GM12801 (cell line): ENCODE measurements around the gene PNKD.

ENCODE experiments used
- TF ChIP-seq, protein P1 (sequence below): IDR thresholded peaks from one replicate; pipeline ENCODE4 v1.5.1; 2011; ENCODE audit warnings: control low read depth; ENCODE audit not compliant: insufficient read length; ENCODE audit errors: extremely low read depth

The PNKD gene

GRCh38 chr2:218322768-218323525 lies 52.6 kb downstream of the PNKD start:
- TF ChIP-seq, protein P1, sequence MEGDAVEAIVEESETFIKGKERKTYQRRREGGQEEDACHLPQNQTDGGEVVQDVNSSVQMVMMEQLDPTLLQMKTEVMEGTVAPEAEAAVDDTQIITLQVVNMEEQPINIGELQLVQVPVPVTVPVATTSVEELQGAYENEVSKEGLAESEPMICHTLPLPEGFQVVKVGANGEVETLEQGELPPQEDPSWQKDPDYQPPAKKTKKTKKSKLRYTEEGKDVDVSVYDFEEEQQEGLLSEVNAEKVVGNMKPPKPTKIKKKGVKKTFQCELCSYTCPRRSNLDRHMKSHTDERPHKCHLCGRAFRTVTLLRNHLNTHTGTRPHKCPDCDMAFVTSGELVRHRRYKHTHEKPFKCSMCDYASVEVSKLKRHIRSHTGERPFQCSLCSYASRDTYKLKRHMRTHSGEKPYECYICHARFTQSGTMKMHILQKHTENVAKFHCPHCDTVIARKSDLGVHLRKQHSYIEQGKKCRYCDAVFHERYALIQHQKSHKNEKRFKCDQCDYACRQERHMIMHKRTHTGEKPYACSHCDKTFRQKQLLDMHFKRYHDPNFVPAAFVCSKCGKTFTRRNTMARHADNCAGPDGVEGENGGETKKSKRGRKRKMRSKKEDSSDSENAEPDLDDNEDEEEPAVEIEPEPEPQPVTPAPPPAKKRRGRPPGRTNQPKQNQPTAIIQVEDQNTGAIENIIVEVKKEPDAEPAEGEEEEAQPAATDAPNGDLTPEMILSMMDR: no peak

DNA sequence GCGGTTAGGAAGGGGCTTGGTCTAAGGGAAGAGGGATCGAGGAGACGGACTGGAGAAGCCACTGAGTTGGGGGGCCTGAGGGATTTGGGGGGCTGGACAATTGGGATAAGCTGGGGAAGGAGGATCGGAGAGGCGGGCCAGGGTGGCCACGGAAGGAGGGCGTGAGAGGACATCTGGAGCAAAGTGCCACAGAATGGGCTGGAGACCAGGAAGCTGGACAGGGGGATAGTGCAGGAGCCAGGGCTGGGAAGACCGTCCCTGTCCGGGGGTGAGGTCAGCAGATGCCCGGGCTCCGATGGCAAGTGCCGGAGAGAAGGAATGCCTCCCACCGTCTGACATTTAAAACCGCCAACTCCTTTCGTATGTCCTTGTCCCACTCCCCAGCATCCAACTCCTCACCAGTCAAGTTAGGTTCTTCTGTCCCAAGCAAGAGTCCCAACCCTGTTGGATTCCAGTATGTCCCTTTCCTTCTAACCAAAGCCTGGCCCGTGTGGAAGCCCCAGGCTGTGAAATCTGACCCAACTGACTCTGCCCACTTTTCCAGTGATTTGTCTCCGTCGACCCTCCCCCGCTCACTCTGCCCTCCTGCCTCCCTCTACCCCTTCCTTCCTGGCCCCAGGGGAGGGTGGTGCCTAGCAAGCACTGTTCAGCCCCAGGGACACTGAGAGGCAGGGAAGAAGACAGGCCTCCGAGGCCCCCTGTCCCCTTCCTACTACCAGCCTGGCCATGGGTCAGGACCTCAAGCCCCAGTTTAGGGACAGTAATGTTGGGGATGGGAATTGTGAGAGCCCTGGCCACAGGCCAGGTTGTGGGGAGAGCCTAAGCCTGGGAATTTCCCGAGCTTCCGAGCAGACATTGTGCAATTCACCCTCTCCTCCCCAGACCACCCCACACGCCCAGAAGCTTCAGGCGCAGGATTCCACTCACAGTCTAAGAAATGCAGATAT lies 53.5 kb downstream of the PNKD start:
- TF ChIP-seq, protein P1: no peak

- TF ChIP-seq, protein P1: no peak
These were observed 55.3 kb downstream of the PNKD start for GRCh38 chr2:218325566-218326160.

DNA sequence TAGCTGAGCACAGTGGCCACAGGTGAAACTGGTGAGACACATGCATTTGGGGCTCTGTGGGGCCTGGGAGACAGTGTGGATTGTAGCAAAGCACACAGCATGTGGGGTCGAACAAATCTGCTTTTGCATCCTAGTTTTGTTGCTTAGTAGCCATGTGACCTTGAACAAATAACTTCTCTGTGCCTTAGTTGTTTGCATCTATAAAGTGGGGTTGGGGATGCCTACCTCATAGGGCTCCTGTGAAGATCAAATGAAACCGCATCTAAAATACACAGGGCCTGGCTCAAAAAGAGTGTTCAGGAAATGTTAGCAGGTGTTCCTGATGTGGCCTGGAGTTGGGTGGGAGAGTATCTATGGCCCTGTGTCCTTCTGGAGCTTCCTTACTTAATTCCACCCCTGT lies 56.0 kb downstream of the PNKD start:
- TF ChIP-seq, protein P1: no peak

DNA sequence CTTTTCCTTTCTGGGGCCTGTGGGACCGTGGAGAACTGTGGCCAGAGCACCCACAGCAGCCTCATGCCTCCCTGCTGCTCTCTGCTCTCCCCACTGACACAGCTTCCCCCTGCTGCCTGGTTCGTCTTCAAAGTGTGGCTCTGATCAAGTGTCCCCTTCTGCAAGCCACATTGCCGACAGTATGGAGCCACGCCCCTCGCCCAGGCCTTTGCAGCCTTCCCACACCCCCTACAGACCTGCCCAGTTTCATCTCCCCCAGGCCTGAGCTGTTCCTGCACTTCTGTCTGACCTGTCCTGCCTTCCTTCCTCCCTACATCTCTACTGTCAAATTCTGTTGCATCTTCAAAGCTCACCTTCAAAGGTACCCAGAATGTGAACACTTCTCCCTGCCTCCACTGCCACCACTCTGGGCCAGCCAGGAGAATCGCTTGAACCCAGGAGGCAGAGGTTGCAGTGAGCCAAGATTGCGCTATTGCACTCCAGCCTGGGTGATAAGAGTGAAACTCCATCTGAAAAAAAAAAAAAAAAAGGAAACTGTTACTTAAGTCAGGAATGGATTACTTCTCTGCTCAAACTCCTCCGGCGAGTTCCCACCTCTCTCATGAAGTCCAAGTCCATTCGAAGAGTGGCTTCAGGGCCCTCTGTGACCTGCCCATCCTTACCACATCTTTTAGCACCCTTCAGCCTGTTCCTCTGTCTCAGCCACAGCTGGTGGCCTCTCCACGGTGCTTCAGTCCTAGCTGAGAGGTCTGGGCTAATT lies 57.3 kb downstream of the PNKD start:
- TF ChIP-seq, protein P1: no peak

- TF ChIP-seq, protein P1: no peak
These were observed 58.0 kb downstream of the PNKD start for GRCh38 chr2:218328294-218328693.
